DOHH2 (cell line): ENCODE results near the gene STX8.
"Not testable (repeated sequence)": the region's sequence is repeated elsewhere in the genome, so short reads cannot be mapped to it uniquely, and the experiment has no call there.

ENCODE experiments used
- H3F3A ChIP-seq: fragments of 200-600 bp; sonication (generic), shearing (Covaris generic); 2 replicates; pipeline ENCODE4 v1.6.0; 2016; ENCODE audit warnings: antibody characterized with exemption, mild to moderate bottlenecking; ENCODE audit not compliant: control insufficient read depth, insufficient read depth
- H3K27ac ChIP-seq: fragments of 200-600 bp; sonication (generic); 2 replicates; pipeline ENCODE4 v1.5.1; 2014; ENCODE audit warnings: low read depth, mild to moderate bottlenecking, low read length, moderate library complexity
- H3K27me3 ChIP-seq: fragments of 200-600 bp; sonication (generic); 2 replicates; pipeline ENCODE4 v1.6.1; 2014; ENCODE audit warnings: mild to moderate bottlenecking, low read length, mixed read lengths; ENCODE audit not compliant: control insufficient read depth
- H3K36me3 ChIP-seq: fragments of 200-600 bp; sonication (generic); 2 replicates; pipeline ENCODE4 v1.6.1; 2014; ENCODE audit warnings: mild to moderate bottlenecking, low read length, moderate library complexity, mixed read lengths; ENCODE audit not compliant: control insufficient read depth
- H3K4me1 ChIP-seq: fragments of 200-600 bp; sonication (generic); 2 replicates; pipeline ENCODE4 v1.6.1; 2014; ENCODE audit warnings: mild to moderate bottlenecking, low read length, mixed read lengths; ENCODE audit not compliant: control insufficient read depth
- H3K4me2 ChIP-seq: fragments of 200-600 bp; sonication (generic); 2 replicates; pipeline ENCODE4 v1.6.0; 2014; ENCODE audit warnings: mild to moderate bottlenecking, low read length, moderate library complexity
- H3K4me3 ChIP-seq: fragments of 200-600 bp; sonication (generic); 2 replicates; pipeline ENCODE4 v1.5.1; 2014; ENCODE audit warnings: mild to moderate bottlenecking, low read length, mixed read lengths
- H3K79me2 ChIP-seq: fragments of 200-600 bp; sonication (generic); 2 replicates; pipeline ENCODE4 v1.6.1; 2014; ENCODE audit warnings: mild to moderate bottlenecking, low read length, mixed read lengths; ENCODE audit not compliant: control insufficient read depth
- H3K9me2 ChIP-seq: fragments of 200-600 bp; sonication (generic); replicated peaks from 2 replicates; pipeline ENCODE4 v1.6.1; 2014; ENCODE audit warnings: mild to moderate bottlenecking, low read length, mixed read lengths; ENCODE audit not compliant: control insufficient read depth
- H3K9me3 ChIP-seq: fragments of 200-600 bp; sonication (generic); 2 replicates; pipeline ENCODE4 v1.6.1; 2014; ENCODE audit warnings: antibody characterized with exemption, low read length, mixed read lengths; ENCODE audit not compliant: control insufficient read depth, insufficient read depth
- H4K20me1 ChIP-seq: fragments of 200-600 bp; sonication (generic); 2 replicates; pipeline ENCODE4 v1.6.0; 2014; ENCODE audit warnings: low read depth, mild to moderate bottlenecking, antibody characterized with exemption, low read length, moderate library complexity; ENCODE audit not compliant: control insufficient read depth, insufficient read depth
- CTCF ChIP-seq: fragments of 200-600 bp; sonication (generic); IDR thresholded peaks from one replicate; pipeline ENCODE4 v1.5.1; 2014; ENCODE audit warnings: antibody characterized with exemption, mild to moderate bottlenecking, low read depth, low read length; ENCODE audit not compliant: poor library complexity, severe bottlenecking
- EZH2phosphoT487 ChIP-seq: fragments of 200-600 bp; sonication (generic); IDR thresholded peaks from 2 replicates; pipeline ENCODE4 v1.6.1; 2017; ENCODE audit warnings: borderline replicate concordance, mild to moderate bottlenecking, antibody characterized with exemption, low read length, moderate library complexity, mixed read lengths

The STX8 gene

DNA sequence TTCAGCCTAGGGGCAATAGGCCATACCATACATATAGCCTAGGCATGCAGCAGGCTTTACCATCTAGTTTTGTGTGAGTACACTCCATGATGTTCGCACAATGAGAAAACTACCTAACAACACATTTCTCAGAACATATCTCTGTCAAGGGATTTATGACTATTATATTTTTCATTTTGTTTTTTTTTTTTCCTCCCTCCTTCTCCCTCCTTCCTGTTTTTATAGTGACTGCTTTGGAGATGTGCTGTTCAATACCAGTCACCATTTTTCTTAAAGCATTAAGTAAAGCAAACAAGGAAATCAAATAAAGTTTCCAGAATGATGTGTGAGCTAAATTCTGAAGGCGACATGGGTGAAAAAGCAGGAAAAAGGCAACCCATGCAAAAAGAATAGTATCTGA lies 194.6 kb downstream of the STX8 start:
- Histone ChIP-seq H4K20me1 (no peaks in the 10 kb centered on the region), H3K27ac (no peak overlapping the region), H3K36me3 (no peaks in the 10 kb centered on the region), H3K4me3 (no peak overlapping the region), H3K4me2 (no peak overlapping the region), H3K4me1 (no peaks in the 10 kb centered on the region), H3K79me2 (no peaks in the 10 kb centered on the region), H3F3A (no peaks in the 10 kb centered on the region), H3K9me3 (no peaks in the 10 kb centered on the region), H3K27me3 (no peaks in the 10 kb centered on the region), H3K9me2 (no peaks in the 10 kb centered on the region)
- no peak for TF ChIP-seq EZH2phosphoT487
- TF ChIP-seq CTCF, result no peak

- Histone ChIP-seq H3K4me1 (no peaks in the 10 kb centered on the region), H3K36me3 (no peaks in the 10 kb centered on the region), H3K27me3 (no peaks in the 10 kb centered on the region), H3K9me2 (no peaks in the 10 kb centered on the region), H3F3A (no peaks in the 10 kb centered on the region), H3K4me2 (no peak overlapping the region), H3K4me3 (no peak overlapping the region), H3K79me2 (no peaks in the 10 kb centered on the region), H4K20me1 (no peaks in the 10 kb centered on the region), H3K27ac (no peak overlapping the region), H3K9me3 (no peaks in the 10 kb centered on the region)
- no peak for TF ChIP-seq CTCF
- no peak for TF ChIP-seq EZH2phosphoT487
Measured at GRCh38 chr17:9380361-9380760, 195.3 kb downstream of the STX8 start.

DNA sequence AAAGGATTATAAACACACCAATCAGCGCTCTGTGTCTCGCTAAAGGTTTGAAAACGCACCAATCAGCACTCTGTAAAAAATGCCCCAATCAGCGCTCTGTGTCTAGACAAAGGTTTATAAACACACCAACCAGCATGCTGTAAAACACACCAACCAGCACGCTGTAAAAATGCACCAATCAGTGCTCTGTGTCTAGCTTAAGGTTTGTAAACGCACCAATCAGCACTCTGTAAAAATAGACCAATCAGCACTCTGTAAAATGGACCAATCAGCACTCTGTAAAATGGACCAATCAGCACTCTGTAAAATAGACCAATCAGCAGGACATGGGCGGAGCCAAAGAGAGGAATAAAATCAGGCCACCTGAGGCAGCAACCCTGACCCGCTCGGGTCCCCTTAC lies 199.4 kb downstream of the STX8 start:
- not testable (repeated sequence) for H3K4me3 ChIP-seq, H3K4me1 ChIP-seq, H3K36me3 ChIP-seq, H3K9me2 ChIP-seq, H4K20me1 ChIP-seq, H3K4me2 ChIP-seq, H3K9me3 ChIP-seq, H3F3A ChIP-seq, H3K27ac ChIP-seq, H3K79me2 ChIP-seq, H3K27me3 ChIP-seq

- no peak overlapping the region for H3K4me2 ChIP-seq
- TF ChIP-seq EZH2phosphoT487 (no peak), CTCF (no peak)
- H3K9me2 ChIP-seq, result no peaks in the 10 kb centered on the region
- H3K4me1 ChIP-seq, result no peaks in the 10 kb centered on the region
- no peak overlapping the region for H3K27ac ChIP-seq
- H4K20me1 ChIP-seq, result no peaks in the 10 kb centered on the region
- no peaks in the 10 kb centered on the region for H3K27me3 ChIP-seq
- H3K4me3 ChIP-seq, result no peak overlapping the region
- H3K79me2 ChIP-seq, result no peaks in the 10 kb centered on the region
- no peaks in the 10 kb centered on the region for H3F3A ChIP-seq
- H3K36me3 ChIP-seq, result no peaks in the 10 kb centered on the region
- H3K9me3 ChIP-seq, result no peaks in the 10 kb centered on the region
Measured at GRCh38 chr17:9371019-9371418, 204.6 kb downstream of the STX8 start.
